DMS114 treated with DMSO at 0.1 percent for 48 hours (cell line): ENCODE results near the gene METTL6.
"Not testable (repeated sequence)": the region's sequence is repeated elsewhere in the genome, so short reads cannot be mapped to it uniquely, and the experiment has no call there.

Experiments
- DNase-seq: peaks from one replicate; lab custom pipeline; 2025; ENCODE audit not compliant: unreplicated experiment; lab: John Stamatoyannopoulos, UW

METTL6 gene

GRCh38 chr3:15375461-15376000 is 51.8 kb downstream of the METTL6 start:
- DNase-seq, result no peak

GRCh38 chr3:15372918-15373317 is 54.4 kb downstream of the METTL6 start:
- no peak for DNase-seq

GRCh38 chr3:15368561-15369135 is 58.7 kb downstream of the METTL6 start:
- no peak for DNase-seq

- DNase-seq, result no peak
Observed at GRCh38 chr3:15367059-15367458, 60.3 kb downstream of the METTL6 start.

GRCh38 chr3:15364078-15364477 is 63.3 kb downstream of the METTL6 start:
- DNase-seq, result not testable (repeated sequence)

GRCh38 chr3:15361494-15362214 is 65.7 kb downstream of the METTL6 start:
- no peak for DNase-seq

- no peak for DNase-seq
Observed at GRCh38 chr3:15360788-15361493, 66.4 kb downstream of the METTL6 start.
